Measurements from ENCODE around the gene SLC25A23. TPM values are rescaled to one million over a fixed set of nuclear protein-coding genes. Genes with fewer than 3 reads are reported as not detected.
"Not testable (repeated sequence)": the region's sequence is repeated elsewhere in the genome, so short reads cannot be mapped to it uniquely, and the experiment has no call there.

The SLC25A23 gene
- total RNA-seq, 1 donor from 2014 or later, result 51.7 TPM

GRCh38 chr19:6402058-6402457, 57.5 kb downstream of the SLC25A23 start:
- TF ChIP-seq, protein P1, sequence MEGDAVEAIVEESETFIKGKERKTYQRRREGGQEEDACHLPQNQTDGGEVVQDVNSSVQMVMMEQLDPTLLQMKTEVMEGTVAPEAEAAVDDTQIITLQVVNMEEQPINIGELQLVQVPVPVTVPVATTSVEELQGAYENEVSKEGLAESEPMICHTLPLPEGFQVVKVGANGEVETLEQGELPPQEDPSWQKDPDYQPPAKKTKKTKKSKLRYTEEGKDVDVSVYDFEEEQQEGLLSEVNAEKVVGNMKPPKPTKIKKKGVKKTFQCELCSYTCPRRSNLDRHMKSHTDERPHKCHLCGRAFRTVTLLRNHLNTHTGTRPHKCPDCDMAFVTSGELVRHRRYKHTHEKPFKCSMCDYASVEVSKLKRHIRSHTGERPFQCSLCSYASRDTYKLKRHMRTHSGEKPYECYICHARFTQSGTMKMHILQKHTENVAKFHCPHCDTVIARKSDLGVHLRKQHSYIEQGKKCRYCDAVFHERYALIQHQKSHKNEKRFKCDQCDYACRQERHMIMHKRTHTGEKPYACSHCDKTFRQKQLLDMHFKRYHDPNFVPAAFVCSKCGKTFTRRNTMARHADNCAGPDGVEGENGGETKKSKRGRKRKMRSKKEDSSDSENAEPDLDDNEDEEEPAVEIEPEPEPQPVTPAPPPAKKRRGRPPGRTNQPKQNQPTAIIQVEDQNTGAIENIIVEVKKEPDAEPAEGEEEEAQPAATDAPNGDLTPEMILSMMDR (IDR thresholded peaks at IDR 0.05), result no peak
- no peaks in the 10 kb centered on the region for H3K27me3 Mint-ChIP-seq (ENCODE audit: low read depth)
- no peak overlapping the region for H3K27ac Mint-ChIP-seq (ENCODE audit: unreplicated experiment)
- no peaks in the 10 kb centered on the region for H3K36me3 Mint-ChIP-seq (ENCODE audit: low read depth)
- H3K4me1 Mint-ChIP-seq (ENCODE audit: low read depth), result no peaks in the 10 kb centered on the region
- no peak for DNase-seq (ENCODE audit: low spot score)
- no peaks in the 10 kb centered on the region for H3K9me3 Mint-ChIP-seq (ENCODE audit: low read depth)
- no peak overlapping the region for H3K4me3 Mint-ChIP-seq (ENCODE audit: unreplicated experiment)

- not testable (repeated sequence) for H3K4me3 Mint-ChIP-seq (ENCODE audit: unreplicated experiment); H3K4me1 Mint-ChIP-seq (ENCODE audit: low read depth); H3K27ac Mint-ChIP-seq (ENCODE audit: unreplicated experiment); H3K9me3 Mint-ChIP-seq (ENCODE audit: low read depth); DNase-seq (ENCODE audit: low spot score); H3K36me3 Mint-ChIP-seq (ENCODE audit: low read depth); H3K27me3 Mint-ChIP-seq (ENCODE audit: low read depth)
Measured at GRCh38 chr19:6400062-6400944, 59.3 kb downstream of the SLC25A23 start.

DNA sequence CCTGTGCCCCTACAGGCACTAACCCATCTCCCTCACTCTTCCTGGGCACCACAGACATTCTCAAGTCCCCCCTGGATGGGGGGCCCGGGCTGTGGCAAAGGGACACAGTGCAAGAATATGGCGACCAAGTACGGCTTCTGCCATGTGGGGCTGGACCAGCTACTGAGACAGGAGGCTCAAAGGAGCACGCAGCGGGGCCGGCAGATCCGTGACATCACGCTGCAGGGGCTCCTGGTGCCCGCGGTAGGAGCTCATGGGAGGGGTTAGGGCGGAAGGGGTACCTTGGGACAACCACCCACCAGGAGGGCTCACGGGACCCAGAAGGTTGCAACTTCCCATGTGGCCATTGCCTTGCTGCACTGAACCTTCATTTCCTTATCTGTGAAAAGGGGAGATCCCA, 63.3 kb downstream of the SLC25A23 start:
- TF ChIP-seq, protein P1 (IDR thresholded peaks at IDR 0.05), result no peak
- Mint-ChIP-seq H3K27me3 (ENCODE audit: low read depth) (no peaks in the 10 kb centered on the region), H3K4me3 (ENCODE audit: unreplicated experiment) (no peak overlapping the region), H3K27ac (ENCODE audit: unreplicated experiment) (no peak overlapping the region), H3K9me3 (ENCODE audit: low read depth) (no peaks in the 10 kb centered on the region), H3K4me1 (ENCODE audit: low read depth) (peaks cover 25% of the 10 kb centered on the region), H3K36me3 (ENCODE audit: low read depth) (no peaks in the 10 kb centered on the region)
- DNase-seq (ENCODE audit: low spot score), result peak; percentile 86

GRCh38 chr19:6394831-6395230, 64.8 kb downstream of the SLC25A23 start:
- H3K4me1 Mint-ChIP-seq (ENCODE audit: low read depth), result peaks cover 28% of the 10 kb centered on the region
- H3K36me3 Mint-ChIP-seq (ENCODE audit: low read depth), result peaks cover 5% of the 10 kb centered on the region
- DNase-seq (ENCODE audit: low spot score), result no peak
- TF ChIP-seq, protein P1 (IDR thresholded peaks at IDR 0.05), result no peak
- peak overlapping the region; percentile 35 for H3K4me3 Mint-ChIP-seq (ENCODE audit: unreplicated experiment)
- H3K27ac Mint-ChIP-seq (ENCODE audit: unreplicated experiment), result peak overlapping the region; percentile 65
- no peaks in the 10 kb centered on the region for H3K9me3 Mint-ChIP-seq (ENCODE audit: low read depth)
- no peaks in the 10 kb centered on the region for H3K27me3 Mint-ChIP-seq (ENCODE audit: low read depth)

- DNase-seq (ENCODE audit: low spot score), result no peak
- Mint-ChIP-seq H3K36me3 (ENCODE audit: low read depth) (peaks cover 5% of the 10 kb centered on the region), H3K9me3 (ENCODE audit: low read depth) (no peaks in the 10 kb centered on the region), H3K4me3 (ENCODE audit: unreplicated experiment) (peak overlapping the region; percentile 90), H3K27ac (ENCODE audit: unreplicated experiment) (peak overlapping the region; percentile 94), H3K27me3 (ENCODE audit: low read depth) (no peaks in the 10 kb centered on the region), H3K4me1 (ENCODE audit: low read depth) (peaks cover 28% of the 10 kb centered on the region)
- TF ChIP-seq, protein P1 (IDR thresholded peaks at IDR 0.05), result no peak
Measured at GRCh38 chr19:6393983-6394412, 65.6 kb downstream of the SLC25A23 start.

Data from chondrocyte (in vitro differentiated cells).